Measurements from ENCODE around the gene ABHD17A.
"Not testable (repeated sequence)": the region's sequence is repeated elsewhere in the genome, so short reads cannot be mapped to it uniquely, and the experiment has no call there.

Gene ABHD17A

DNA sequence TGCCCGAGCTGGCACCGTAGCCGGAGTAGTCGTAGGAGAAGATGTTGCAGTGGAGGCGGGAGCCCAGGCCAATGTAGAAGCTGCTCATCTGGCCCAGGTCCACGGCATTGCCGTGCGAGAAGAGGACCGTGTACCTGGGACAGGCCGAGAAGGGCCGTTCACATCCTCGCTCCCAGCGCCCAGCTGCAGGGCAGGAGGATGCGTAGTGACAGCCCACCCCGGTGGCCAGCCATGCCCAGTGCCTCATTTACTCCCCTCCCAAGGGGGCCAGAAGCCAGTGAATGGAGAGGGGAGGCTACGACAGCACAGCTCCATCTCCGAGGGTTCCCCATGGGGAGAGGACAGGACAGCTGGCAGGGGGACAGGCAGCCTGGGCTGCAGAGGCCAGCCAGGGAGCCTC is 5.3 kb downstream of the ABHD17A start:
- DNase-seq: not testable (repeated sequence)

GRCh38 chr19:1878583-1878982 is 6.7 kb downstream of the ABHD17A start:
- DNase-seq: not testable (repeated sequence)

DNA sequence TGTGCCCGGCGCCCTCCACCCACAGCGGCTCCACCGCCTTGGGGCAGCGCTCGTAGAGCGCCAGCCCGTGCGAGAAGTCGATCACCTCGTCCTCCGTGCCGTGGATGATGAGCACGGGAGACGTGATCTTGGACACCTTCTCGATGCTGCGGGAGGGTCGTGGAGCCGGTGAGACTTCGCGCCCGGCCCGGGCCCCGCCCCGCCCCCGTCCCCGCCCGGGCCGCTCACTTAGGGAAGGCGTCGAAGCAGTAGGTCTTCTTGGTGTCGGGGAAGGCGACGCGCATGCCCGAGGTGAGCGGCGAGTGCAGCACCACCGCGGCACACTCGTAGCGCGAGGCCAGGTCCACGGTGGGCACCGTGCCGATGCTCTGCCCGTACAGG is 8.0 kb downstream of the ABHD17A start:
- not testable (repeated sequence) for DNase-seq

GRCh38 chr19:1876496-1877279 is 8.6 kb downstream of the ABHD17A start:
- DNase-seq: not testable (repeated sequence)

DNA sequence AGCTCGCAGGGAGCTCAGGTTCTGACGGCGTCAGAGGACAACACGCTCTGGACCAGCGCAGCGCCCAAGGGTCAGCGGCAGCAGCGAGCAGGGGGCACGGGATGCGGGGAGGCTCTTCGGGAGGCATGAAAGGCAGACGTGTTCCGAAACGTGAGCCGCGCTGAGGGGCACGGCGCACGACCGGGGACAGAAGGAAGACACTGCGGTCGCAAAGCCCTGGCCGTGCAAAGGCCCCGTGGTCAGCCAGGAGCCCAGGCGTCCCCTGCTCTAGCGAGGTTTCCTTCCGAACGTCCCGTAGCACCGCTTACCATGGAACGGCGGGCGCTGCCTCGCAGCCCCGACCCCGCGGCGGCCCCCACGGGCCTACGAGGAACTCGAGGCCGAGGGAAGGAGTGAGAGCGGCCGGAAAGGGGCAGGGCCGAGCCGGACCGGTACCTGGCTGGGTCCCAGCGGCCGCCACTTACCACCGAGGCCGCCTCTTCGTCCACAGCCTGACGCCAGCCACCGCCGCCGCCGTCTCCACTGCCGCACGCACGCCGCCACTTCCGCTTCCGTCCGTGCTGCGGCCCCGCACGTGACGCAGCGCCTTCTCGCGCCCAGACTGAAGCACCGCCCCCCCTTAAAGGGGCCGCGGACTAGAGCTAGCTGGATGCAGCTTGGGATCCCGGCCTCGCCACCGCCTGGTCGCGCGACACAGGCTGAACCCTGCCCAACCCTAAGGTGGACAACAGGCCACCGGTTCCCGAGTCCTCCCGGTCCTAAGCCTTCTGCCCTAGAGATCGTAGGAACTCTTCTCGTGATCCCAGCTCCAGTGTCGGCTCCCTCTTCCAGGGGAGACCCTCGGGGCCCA is 9.4 kb downstream of the ABHD17A start:
- peak; percentile 51 for DNase-seq

DNA sequence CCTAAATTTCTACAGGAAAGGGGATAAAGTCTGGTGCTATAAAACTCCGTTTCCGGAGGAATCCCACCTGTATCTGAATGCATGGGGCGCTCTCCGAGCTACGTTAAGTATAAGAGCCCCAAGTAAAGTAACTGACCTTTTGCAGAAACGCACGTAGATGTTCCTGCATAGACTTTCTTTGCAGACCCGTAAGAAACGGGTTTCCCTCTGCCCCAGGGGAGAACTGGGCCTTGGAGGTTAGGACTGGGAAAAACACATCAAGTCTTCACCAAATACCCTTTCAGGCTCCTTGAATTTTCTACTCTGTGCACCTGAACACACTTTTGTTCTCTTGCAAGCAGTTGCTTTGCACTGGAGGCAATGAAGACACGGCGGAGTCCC is 10.0 kb downstream of the ABHD17A start:
- DNase-seq: not testable (repeated sequence)

DNA sequence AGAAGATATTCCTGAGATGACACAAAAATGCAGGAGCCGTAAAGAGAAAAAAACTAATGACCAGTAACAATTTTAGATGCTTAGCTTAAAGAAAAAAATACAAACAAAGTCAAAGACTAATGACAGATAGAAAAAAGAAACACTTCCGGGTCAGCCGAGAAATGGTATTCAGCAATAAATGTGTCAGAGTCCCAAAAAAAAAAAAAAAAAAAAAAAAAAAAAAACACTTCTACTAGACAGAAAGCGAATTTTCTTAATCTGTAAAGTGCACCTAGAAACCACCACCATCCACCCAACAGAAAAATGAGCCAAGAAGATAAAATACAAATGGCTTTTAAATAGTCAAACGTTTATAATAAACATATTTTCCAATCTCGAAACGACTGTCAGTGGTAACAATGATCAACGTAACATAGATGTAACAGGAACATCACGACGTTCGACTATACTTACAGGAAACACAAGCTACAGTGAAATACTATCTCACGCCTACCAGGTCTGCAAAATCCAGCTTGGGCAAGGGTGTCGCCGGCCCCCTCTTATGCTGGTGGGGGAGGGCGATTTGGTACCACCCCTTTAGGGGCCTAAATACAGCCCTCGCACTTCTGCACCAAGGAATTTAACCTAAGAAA is 10.6 kb downstream of the ABHD17A start:
- no peak for DNase-seq

- DNase-seq: no peak
Measured at GRCh38 chr19:1873524-1874473, 11.5 kb downstream of the ABHD17A start.

DNA sequence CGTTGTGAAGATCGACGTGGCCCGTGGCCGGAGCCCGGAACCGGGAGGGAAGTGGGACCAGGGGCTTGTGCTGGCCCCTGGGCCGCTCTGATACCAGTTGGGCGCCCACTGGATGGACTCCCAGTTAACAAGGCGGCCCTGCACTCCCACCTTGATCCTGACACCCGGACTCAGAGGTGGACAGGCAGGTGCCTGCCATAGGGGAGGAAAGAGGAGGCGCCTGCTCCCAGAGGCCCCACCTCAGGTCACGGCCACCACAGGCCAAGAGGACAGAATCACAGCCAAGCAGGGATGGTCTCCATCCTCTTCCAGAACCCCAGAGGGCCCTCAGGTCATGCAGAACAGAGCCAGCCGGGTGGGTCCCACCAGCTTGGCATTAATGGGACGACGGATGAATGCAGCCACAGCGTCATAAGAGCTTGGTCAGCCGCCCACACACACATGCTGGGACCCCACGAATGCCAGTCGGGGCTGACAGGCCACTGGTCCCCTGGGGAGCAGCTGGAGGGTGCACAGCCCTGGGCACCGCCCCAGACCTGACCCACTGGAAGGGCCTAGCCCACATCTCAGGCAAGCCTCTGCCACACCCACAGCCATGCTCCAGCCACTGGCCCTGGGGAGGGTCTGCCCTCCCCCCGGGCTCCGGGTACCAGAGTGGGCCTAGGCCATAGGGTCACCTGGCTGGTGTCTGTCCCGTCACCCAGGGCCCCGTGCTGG is 12.3 kb downstream of the ABHD17A start:
- no peak for DNase-seq

- DNase-seq: no peak
Measured at GRCh38 chr19:1871630-1872029, 13.7 kb downstream of the ABHD17A start.

GRCh38 chr19:1871140-1871597 is 14.1 kb downstream of the ABHD17A start:
- DNase-seq: no peak

- DNase-seq: no peak
Measured at GRCh38 chr19:1868971-1869370, 16.3 kb downstream of the ABHD17A start.

GRCh38 chr19:1867349-1867724 is 18.0 kb downstream of the ABHD17A start:
- no peak for DNase-seq

GRCh38 chr19:1866693-1867348 is 18.5 kb downstream of the ABHD17A start:
- DNase-seq: no peak

GRCh38 chr19:1865172-1866010 is 19.9 kb downstream of the ABHD17A start:
- no peak for DNase-seq

DNA sequence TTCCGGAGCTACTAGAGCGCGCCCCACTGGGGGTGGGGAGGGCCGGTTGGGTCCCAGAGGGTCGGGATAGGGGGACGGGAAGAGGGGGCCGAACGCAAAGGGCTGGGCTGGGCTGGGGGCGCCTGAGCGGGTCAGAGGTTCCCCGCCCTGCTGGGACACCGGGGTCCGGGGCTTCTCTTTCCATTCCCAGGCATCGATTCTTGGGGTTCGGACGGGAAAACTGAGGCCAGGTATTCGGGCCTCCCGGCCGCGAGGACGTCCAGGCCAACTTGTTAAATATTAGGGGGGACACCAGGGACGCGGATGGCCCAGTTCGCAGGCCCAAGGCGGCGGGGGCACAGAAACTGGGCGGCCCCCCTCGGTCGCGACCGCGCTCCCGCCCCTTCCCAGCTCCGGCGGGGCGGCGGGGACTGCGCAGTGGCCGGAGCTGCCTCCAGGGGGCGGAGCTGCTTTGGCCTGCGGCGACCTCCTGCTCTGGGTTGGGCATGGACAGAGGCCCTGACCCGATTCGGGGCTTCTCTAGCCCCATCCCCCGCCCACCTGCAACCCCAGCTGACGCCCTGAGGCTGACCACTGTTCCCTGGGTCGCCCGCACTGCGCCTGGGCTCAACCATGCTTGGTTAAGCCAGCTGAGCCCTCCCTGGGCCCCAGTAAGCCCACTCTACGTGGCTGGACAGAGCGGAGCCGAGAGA is 20.7 kb downstream of the ABHD17A start:
- peak; percentile 67 for DNase-seq

DNA sequence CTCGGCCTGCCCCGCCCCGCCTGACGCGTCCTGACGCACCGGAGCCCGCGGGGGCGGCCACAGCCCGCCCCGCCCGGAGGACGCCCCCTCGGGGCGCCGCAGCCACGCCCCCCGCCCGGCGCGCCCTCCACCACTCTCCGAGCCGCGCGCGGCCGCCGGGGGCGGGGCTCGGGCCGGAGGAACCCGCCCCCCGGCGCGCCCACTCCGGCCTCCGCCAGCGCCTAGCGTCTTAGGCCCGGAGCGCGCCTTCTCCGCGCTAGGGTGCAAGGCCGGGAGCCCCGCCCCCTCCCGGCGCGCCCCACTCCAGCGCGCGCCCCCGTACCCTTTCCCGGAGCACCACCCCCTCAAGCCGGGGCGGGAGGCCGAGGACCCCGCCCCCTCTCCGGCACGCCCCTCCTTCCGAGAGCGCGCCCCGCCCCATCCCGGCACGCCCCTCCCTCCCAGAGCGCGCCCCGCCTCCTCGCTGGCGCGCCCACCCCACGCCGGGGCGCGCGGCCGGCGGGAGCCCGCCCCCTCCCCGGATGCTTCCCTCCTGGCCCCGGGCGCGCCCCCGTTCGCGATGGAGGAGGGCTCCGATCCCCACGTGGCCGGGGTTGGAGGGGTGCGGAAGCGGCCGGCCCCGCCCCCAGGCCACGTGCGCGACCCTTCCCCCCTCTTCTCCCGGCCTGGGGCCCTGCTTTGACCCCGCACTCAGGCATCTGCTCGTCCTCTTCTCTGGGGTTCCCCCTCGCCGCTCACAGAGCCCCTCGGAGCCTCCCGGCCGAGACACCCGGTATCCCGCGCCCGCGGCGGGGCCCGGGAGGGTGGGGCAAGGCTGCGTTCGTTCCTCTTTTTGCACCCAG is 21.4 kb downstream of the ABHD17A start:
- peak; percentile 92 for DNase-seq

GRCh38 chr19:1863328-1863637 is 22.0 kb downstream of the ABHD17A start, which contains the start of gene KLF16:
KLF16 (minus strand) TSS chr19:1863579; CDS start chr19:1863497, 82 bp downstream.
- no peak for DNase-seq

Data from KG1 (cell line).